ENCODE data around the gene LARP4B. TPM values are rescaled to one million over a fixed set of nuclear protein-coding genes. Genes with fewer than 3 reads are reported as not detected.

LARP4B gene
- total RNA-seq, 2 experiments from 2014 or later = 86.1 to 101 TPM

Other genes starting within 250 kb of the LARP4B start
- 1 to 10 TPM; 2.0 to 2.3 TPM for gene DIP2C, start 242.0 kb downstream of the LARP4B start, total RNA-seq
- gene GTPBP4, start 56.7 kb upstream of the LARP4B start, total RNA-seq = 10 to 100 TPM; 53.2 to 63.2 TPM
- not detected for gene IDI2, start 94.2 kb upstream of the LARP4B start, total RNA-seq
- gene IDI1, start 117.4 kb upstream of the LARP4B start, total RNA-seq = 10 to 100 TPM; 44.6 to 47.1 TPM
- 10 to 100 TPM; 31.9 to 35.0 TPM for gene WDR37, start 124.7 kb upstream of the LARP4B start, total RNA-seq